SK-N-MC (cell line): Measurements from ENCODE around the gene MAGI2.
"Not testable (repeated sequence)": the region's sequence is repeated elsewhere in the genome, so short reads cannot be mapped to it uniquely, and the experiment has no call there.

Source experiments
- DNase-seq: peaks from one replicate; pipeline ENCODE4 v3.0.0-alpha.2; 2011; ENCODE audit warnings: low read depth, low spot score
- H3K27ac ChIP-seq: fragments of 200-600 bp; sonication (generic); 2 replicates; pipeline ENCODE4 v1.5.1; 2016; ENCODE audit warnings: mixed run types
- H3K36me3 ChIP-seq: fragments of 200-600 bp; sonication (generic); 2 replicates; pipeline ENCODE4 v1.6.1; 2017; ENCODE audit warnings: antibody characterized with exemption, low read length, mixed read lengths; ENCODE audit not compliant: insufficient read depth
- H3K4me3 ChIP-seq: fragments of 200-600 bp; sonication (generic); 2 replicates; pipeline ENCODE4 v1.5.1; 2016
- H3K9ac ChIP-seq: fragments of 200-600 bp; sonication (generic); 2 replicates; pipeline ENCODE4 v1.8.0; 2017; ENCODE audit warnings: mixed run types, mixed read lengths; ENCODE audit not compliant: insufficient read length
- H3K9me3 ChIP-seq: fragments of 200-600 bp; sonication (generic); 2 replicates; pipeline ENCODE4 v1.6.1; 2017; ENCODE audit warnings: low read depth, mild to moderate bottlenecking, antibody characterized with exemption, low read length, moderate library complexity, mixed read lengths
- EZH2 ChIP-seq: fragments of 200-600 bp; sonication (generic); IDR thresholded peaks from one replicate; pipeline ENCODE4 v1.6.1; 2017; ENCODE audit warnings: antibody characterized with exemption
- FOXP2 ChIP-seq: optimal IDR thresholded peaks from 2 replicates; pipeline ENCODE3; 2011; ENCODE audit warnings: mild to moderate bottlenecking, moderate library complexity; ENCODE audit not compliant: insufficient read depth; ENCODE audit errors: extremely low read length, control extremely low read depth
- POLR2AphosphoS5 ChIP-seq: IDR thresholded peaks from 2 replicates; pipeline ENCODE4 v1.6.1; 2012; ENCODE audit warnings: mild to moderate bottlenecking, low read depth, low read length, borderline replicate concordance

Gene MAGI2

DNA sequence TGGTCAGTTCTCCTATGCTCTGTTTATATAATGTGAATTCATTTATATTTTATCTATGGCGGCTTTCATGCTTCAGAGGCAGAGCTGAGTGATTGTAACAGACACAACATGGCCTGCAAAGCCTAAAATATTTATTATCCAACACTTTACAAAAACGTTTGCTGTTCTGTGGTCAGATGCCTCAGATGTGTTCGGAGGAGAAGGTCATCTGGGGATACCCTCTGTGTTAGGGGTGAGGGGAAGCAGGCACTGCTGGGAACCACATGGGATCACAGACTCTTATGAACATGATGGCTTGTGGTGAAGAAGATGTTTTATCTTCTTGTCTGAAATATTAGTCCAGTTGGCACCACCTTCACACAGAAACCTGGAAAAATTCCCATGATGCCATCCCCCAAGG lies 1451.4 kb downstream of the MAGI2 start:
- Histone ChIP-seq H3K4me3 (no peak overlapping the region), H3K27ac (no peak overlapping the region), H3K36me3 (no peaks in the 10 kb centered on the region), H3K9ac (no peak overlapping the region), H3K9me3 (no peaks in the 10 kb centered on the region)
- no peak for DNase-seq
- TF ChIP-seq EZH2 (no peak), POLR2AphosphoS5 (no peak), FOXP2 (no peak)

DNA sequence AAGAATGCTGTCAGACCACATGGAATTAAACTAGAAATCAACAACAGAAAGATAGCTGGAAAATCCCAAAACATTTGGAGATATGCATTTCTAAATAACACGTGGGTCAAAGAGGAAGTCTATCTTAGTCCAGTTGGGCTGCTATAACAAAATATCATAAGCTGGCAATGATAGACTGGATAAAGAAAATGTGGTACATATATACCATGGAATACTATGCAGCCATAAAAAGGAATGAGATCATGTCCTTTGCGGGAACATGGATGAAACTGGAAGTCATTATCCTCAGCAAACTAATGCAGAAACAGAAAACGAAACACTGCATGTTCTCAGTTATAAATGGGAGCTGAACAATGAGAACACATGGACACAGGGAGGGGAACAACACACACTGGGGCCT lies 1454.3 kb downstream of the MAGI2 start:
- H3K9me3 ChIP-seq, H3K27ac ChIP-seq, DNase-seq, H3K4me3 ChIP-seq, H3K36me3 ChIP-seq, H3K9ac ChIP-seq: not testable (repeated sequence)

DNA sequence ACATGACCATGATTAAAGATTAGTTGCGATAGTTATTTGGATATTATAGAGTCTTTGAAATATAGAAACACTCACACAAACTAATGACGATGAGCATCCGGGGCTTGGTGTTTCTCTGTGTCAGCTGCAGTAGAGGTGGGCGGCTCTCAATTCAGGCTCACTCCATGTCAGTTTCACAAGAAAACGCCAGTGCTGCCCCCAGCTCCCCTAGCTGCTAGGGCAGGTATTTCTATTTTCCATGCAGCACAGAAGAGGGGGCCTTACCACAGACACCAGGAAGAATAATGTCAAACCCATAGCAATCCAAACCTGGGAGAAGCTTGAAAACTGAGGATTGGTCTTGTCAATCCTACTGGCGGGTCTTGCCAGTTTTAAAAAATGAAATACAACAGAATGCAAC lies 1457.8 kb downstream of the MAGI2 start:
- Histone ChIP-seq H3K9me3 (no peaks in the 10 kb centered on the region), H3K4me3 (no peak overlapping the region), H3K9ac (no peak overlapping the region), H3K36me3 (no peaks in the 10 kb centered on the region), H3K27ac (no peak overlapping the region)
- TF ChIP-seq FOXP2 = no peak
- no peak for TF ChIP-seq POLR2AphosphoS5
- TF ChIP-seq EZH2 = no peak
- no peak for DNase-seq

DNA sequence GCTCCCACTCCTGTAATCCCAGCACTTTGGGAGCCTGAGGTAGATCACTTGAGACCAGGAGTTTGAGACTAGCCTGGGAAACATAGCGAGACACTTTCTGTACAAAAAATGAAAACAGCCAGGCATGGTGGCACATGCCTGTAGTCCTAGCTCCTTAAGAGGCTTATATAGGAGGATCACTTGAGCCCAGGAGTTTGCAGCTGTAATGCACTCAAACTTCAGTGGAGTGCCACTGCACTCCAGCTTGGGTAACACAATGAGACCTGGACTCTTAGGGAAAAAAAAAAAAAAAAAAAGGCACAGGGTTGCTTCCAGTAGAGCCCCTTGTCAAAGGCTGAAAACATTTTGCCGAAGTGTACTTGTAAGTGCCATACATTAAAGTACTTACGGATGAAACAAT lies 1459.6 kb downstream of the MAGI2 start:
- no peaks in the 10 kb centered on the region for H3K36me3 ChIP-seq
- H3K4me3 ChIP-seq = no peak overlapping the region
- no peak overlapping the region for H3K27ac ChIP-seq
- H3K9ac ChIP-seq = no peak overlapping the region
- H3K9me3 ChIP-seq = no peaks in the 10 kb centered on the region
- DNase-seq = no peak
- TF ChIP-seq EZH2 (no peak), FOXP2 (no peak), POLR2AphosphoS5 (no peak)

DNA sequence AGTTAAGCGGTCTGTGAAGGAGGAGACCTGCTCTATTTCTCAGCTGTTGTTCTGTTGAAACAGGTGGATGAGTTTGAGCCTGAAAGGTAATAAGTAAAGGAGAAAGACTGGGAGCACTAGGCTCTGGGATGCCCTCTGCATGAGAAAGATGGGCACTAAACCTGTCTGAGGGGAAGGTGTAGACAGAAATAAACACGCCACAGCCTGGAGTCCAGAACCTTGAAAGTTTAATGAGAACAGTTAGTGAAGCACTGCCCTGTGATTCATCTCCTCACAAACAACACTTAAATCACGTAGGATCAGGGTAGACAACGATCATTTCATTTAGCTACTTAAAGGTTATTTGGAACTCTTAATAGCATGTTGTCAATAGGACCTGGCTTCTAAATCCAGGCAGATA lies 1461.8 kb downstream of the MAGI2 start:
- H3K4me3 ChIP-seq = no peak overlapping the region
- DNase-seq = no peak
- H3K27ac ChIP-seq = no peak overlapping the region
- TF ChIP-seq EZH2 = no peak
- TF ChIP-seq FOXP2 = no peak
- TF ChIP-seq POLR2AphosphoS5 = no peak
- no peaks in the 10 kb centered on the region for H3K9me3 ChIP-seq
- H3K36me3 ChIP-seq = no peaks in the 10 kb centered on the region
- H3K9ac ChIP-seq = no peak overlapping the region

DNA sequence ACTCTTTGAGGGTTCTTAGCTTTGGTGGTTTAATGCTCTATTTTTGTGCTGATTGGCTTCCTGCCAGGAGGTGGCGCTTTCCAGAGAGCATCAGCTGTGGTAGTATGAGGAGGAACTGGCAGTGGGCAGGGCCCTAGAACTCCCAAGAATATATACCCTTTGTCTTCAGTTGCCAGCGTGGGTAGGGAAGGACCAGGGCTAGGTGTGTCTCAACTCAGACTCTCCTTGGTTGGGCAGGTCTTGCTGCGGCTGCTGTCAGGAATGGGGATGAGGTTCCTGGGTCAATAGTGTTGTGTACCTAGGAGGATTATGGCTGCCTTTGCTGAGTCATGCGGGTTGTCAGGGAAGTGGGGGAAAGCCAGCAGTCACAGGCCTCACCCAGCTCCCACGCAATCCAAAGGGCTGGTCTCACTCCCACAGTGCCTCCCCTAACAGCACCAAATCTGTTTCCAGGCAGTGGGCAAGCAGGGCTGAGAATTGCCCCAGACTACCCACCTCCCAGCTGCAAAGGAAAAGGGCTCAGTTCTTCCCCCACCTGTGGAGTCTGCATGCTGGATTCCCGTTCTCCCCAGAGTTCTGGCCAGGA lies 1463.4 kb downstream of the MAGI2 start:
- no peak overlapping the region for H3K9ac ChIP-seq
- H3K4me3 ChIP-seq = no peak overlapping the region
- no peaks in the 10 kb centered on the region for H3K9me3 ChIP-seq
- no peak overlapping the region for H3K27ac ChIP-seq
- H3K36me3 ChIP-seq = no peaks in the 10 kb centered on the region
- DNase-seq = no peak
- TF ChIP-seq EZH2 (no peak), POLR2AphosphoS5 (no peak), FOXP2 (no peak)

DNA sequence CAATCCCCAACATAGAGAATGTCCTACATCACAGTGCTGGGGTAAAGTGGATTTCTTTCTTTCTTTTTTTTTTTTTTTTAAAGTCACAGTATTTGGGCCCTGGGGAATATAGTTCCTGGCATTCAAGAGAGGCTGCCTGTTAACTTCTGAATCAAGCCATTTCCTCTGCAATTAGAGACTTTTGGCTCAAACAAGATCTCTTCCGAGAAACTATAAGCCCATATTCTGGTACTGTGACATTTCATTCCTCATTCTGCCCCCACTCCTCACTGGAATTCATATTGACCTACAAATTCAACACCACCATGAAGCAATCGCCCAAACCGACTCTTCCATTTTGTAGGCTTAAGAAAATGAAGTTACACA lies 1467.5 kb downstream of the MAGI2 start:
- Histone ChIP-seq H3K36me3 (no peaks in the 10 kb centered on the region), H3K9ac (no peak overlapping the region), H3K4me3 (peak overlapping the region; percentile 42), H3K27ac (peak overlapping the region; percentile 89), H3K9me3 (no peaks in the 10 kb centered on the region)
- peak; percentile 40 for DNase-seq
- TF ChIP-seq FOXP2 = no peak
- no peak for TF ChIP-seq POLR2AphosphoS5
- no peak for TF ChIP-seq EZH2

DNA sequence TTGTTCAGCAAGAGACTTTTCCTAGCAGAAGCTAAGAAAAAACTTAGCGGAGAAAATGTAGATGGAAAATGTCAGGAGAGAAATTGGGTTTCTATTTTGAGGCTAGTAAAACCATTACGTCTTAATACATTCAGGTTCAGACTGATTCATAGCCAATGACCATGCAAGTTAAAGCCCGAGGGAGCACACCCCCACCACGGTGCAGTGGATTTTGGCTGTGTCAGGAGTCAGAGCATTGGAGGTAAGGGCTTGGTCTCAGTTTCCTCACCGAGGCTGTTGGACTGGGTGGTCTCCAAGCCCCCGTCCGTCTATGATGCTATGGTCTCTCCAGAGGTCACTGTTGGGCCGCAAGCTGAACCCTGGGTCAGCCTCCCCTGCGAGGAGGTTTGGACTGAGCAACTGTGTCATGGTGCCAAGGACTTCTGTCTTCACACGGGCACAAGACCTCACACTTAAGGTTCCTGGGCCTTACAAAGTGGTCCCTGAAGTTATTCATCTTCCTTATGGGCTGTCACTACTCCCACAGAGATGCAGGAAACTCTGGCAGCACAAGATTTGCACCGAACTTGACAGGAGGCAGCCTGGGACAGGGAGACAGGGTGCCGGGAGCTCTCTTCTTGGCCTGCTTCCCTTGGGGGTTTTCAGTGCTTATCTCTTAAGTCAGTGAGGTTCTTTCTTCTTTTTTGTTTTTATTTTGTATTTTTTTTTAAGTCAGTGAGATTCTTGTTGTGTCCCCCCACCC lies 1468.1 kb downstream of the MAGI2 start:
- no peak overlapping the region for H3K9ac ChIP-seq
- H3K4me3 ChIP-seq = peak overlapping the region; percentile 42; the same call in 1 of the 2 replicates
- H3K9me3 ChIP-seq = no peaks in the 10 kb centered on the region
- no peaks in the 10 kb centered on the region for H3K36me3 ChIP-seq
- TF ChIP-seq POLR2AphosphoS5 (no peak), EZH2 (no peak), FOXP2 (no peak)
- DNase-seq = no peak
- H3K27ac ChIP-seq = peak overlapping the region; percentile 89

DNA sequence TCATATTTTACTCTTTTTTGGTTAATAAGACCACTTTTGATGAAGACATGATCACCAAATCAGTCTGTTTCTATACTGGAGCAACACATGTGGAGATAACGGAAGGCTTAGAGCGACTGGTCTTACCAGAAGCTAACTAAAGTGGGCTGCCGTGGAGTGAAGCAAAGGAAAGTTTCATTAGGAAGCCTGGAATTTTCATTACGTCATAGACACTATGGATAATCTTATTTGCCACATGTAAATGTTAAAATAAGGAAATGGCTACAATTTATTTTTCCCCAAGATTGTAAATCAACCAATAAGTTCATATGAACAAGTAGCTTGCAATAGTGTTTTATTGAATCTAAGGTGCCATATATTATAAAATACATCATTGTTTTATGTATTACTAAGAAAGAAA lies 1469.5 kb downstream of the MAGI2 start:
- Histone ChIP-seq H3K27ac (no peak overlapping the region), H3K4me3 (no peak overlapping the region), H3K36me3 (no peaks in the 10 kb centered on the region), H3K9ac (no peak overlapping the region), H3K9me3 (no peaks in the 10 kb centered on the region)
- TF ChIP-seq POLR2AphosphoS5 = no peak
- no peak for TF ChIP-seq FOXP2
- no peak for TF ChIP-seq EZH2
- DNase-seq = no peak
